Esophagus muscularis mucosa (tissue), 4 donors: ENCODE results near the gene MACROD2. TPM values are rescaled to one million over a fixed set of nuclear protein-coding genes. Genes with fewer than 3 reads are reported as not detected.
"Not testable (repeated sequence)": the region's sequence is repeated elsewhere in the genome, so short reads cannot be mapped to it uniquely, and the experiment has no call there.

Experiments used
- DNase-seq: peaks from one replicate; pipeline ENCODE4 v3.0.0-alpha.2; 2017; ENCODE audit errors: extremely low spot score
- H3K27ac ChIP-seq, 4 donors: fragments of 200-600 bp; sonication (generic); replicated peaks in 1 of 4; 1 replicate in 3 of 4; 2 replicates in 1 of 4; pipeline ENCODE4 v1.5.1; 2016 to 2019; ENCODE audit warnings: mild to moderate bottlenecking in 1 of 4
- H3K27me3 ChIP-seq, 4 donors: fragments of 200-600 bp; sonication (generic); one replicate each; pipeline versions ENCODE4 v1.5.1 to v1.6.0; 2016 to 2019
- H3K36me3 ChIP-seq, 4 donors: fragments of 200-600 bp; sonication (generic); one replicate each; pipeline ENCODE4 v1.5.1; 2016 to 2019
- H3K4me1 ChIP-seq, 4 donors: fragments of 200-600 bp; sonication (generic); one replicate each; pipeline ENCODE4 v1.5.1; 2016 to 2019
- H3K4me3 ChIP-seq, 4 donors: fragments of 200-600 bp; sonication (generic); 1 replicate in 2 of 4; 2 replicates in 2 of 4; pipeline ENCODE4 v1.5.1; 2016 to 2019; ENCODE audit warnings: mild to moderate bottlenecking in 4 of 4, moderate library complexity in 1 of 4
- H3K9me3 ChIP-seq, 4 donors: fragments of 200-600 bp; sonication (generic); 1 replicate in 3 of 4; 2 replicates in 1 of 4; pipeline ENCODE4 v1.5.1; 2016 to 2019
- CTCF ChIP-seq, 3 experiments: fragments of 200-600 bp in 2 of 3; fragments of 450-650 bp in 1 of 3; sonication (generic) in 2 of 3; IDR thresholded peaks; one replicate each; pipeline ENCODE4 v1.5.1; 2017 to 2019; ENCODE audit warnings: antibody characterized with exemption in 3 of 3, mild to moderate bottlenecking in 2 of 3, moderate library complexity in 1 of 3
- EP300 ChIP-seq: sonication (generic); formaldehyde crosslinking; IDR thresholded peaks from one replicate; pipeline ENCODE4 v1.6.1; 2017; ENCODE audit warnings: antibody characterized with exemption
- POLR2A ChIP-seq: fragments of 450-650 bp; IDR thresholded peaks from one replicate; pipeline ENCODE4 v1.6.1; 2017; ENCODE audit warnings: antibody characterized with exemption, moderate library complexity, mild to moderate bottlenecking, low read depth
- POLR2AphosphoS5 ChIP-seq, 2 donors: sonication (generic); formaldehyde crosslinking; IDR thresholded peaks; one replicate each; pipeline ENCODE4 v1.6.1; 2017; ENCODE audit warnings: antibody characterized with exemption in 2 of 2
- WGBS: methylation state at CpG from one replicate; pipeline ENCODE4 v1.1.5; 2018; 5-methylcytosine and 5-hydroxymethylcytosine counted together
- intact Hi-C: fragments of 100-400 bp; cut with DNase I; formaldehyde crosslinking; loops from one replicate; pipeline ENCODE4 v1.15.1; 2023
- total RNA-seq, 4 donors: library from RNA; depleted of rRNA; stranded (reverse); fragments of >200 nt; gene quantifications; one replicate each; pipeline versions ENCODE4 v1.1.0 to v1.2.1, GENCODE V29; 2016

The MACROD2 gene
- total RNA-seq, 4 donors from 2014 or later: 1.4 to 3.6 (median 2.6) TPM

- 73% methylated on average over 9 of the region's 9 CpGs for WGBS
- no peak for DNase-seq
- intact Hi-C loops: no loop called here
- Histone ChIP-seq H3K27me3 (no peaks in the 10 kb centered on the region), H3K36me3 (no peaks in the 10 kb centered on the region), H3K4me3 (no peak overlapping the region), H3K27ac (no peak overlapping the region), H3K9me3 (no peaks in the 10 kb centered on the region), H3K4me1 (no peaks in the 10 kb centered on the region)
- TF ChIP-seq POLR2AphosphoS5 (IDR thresholded peaks at IDR 0.05) (no peak), POLR2A (no peak), CTCF (IDR thresholded peaks at IDR 0.05) (no peak), EP300 (no peak)
These were observed 2012.6 kb downstream of the MACROD2 start for GRCh38 chr20:16007962-16008361.

GRCh38 chr20:16011056-16011455 lies 2015.7 kb downstream of the MACROD2 start:
- Histone ChIP-seq H3K9me3 (no peaks in the 10 kb centered on the region), H3K36me3 (no peaks in the 10 kb centered on the region), H3K4me1 (no peaks in the 10 kb centered on the region), H3K27me3 (no peaks in the 10 kb centered on the region), H3K27ac (no peak overlapping the region), H3K4me3 (no peak overlapping the region)
- WGBS: 72% methylated on average over 6 of the region's 6 CpGs
- intact Hi-C loops: no loop called here
- TF ChIP-seq EP300 (no peak), POLR2A (no peak), POLR2AphosphoS5 (IDR thresholded peaks at IDR 0.05) (no peak), CTCF (IDR thresholded peaks at IDR 0.05) (no peak)
- DNase-seq: no peak

GRCh38 chr20:16011519-16011918 lies 2016.2 kb downstream of the MACROD2 start:
- Histone ChIP-seq H3K27ac (no peak overlapping the region), H3K4me3 (no peak overlapping the region), H3K4me1 (no peaks in the 10 kb centered on the region), H3K36me3 (no peaks in the 10 kb centered on the region), H3K27me3 (no peaks in the 10 kb centered on the region), H3K9me3 (no peaks in the 10 kb centered on the region)
- intact Hi-C loops: no loop called here
- no peak for DNase-seq
- WGBS: 91% methylated on average over 5 of the region's 5 CpGs
- TF ChIP-seq EP300: no peak
- no peak for TF ChIP-seq CTCF (IDR thresholded peaks at IDR 0.05)
- no peak for TF ChIP-seq POLR2AphosphoS5 (IDR thresholded peaks at IDR 0.05)
- TF ChIP-seq POLR2A: no peak

- H3K27me3 ChIP-seq, H3K4me1 ChIP-seq, H3K9me3 ChIP-seq, H3K36me3 ChIP-seq, DNase-seq, H3K4me3 ChIP-seq, intact Hi-C loops, H3K27ac ChIP-seq: not testable (repeated sequence)
- 81% methylated on average over 6 of the region's 6 CpGs for WGBS
These were observed 2017.6 kb downstream of the MACROD2 start for GRCh38 chr20:16012934-16013333.

GRCh38 chr20:16013631-16014030 lies 2018.3 kb downstream of the MACROD2 start:
- Histone ChIP-seq H3K4me3 (no peak overlapping the region), H3K27ac (no peak overlapping the region), H3K36me3 (no peaks in the 10 kb centered on the region), H3K9me3 (no peaks in the 10 kb centered on the region), H3K4me1 (no peaks in the 10 kb centered on the region), H3K27me3 (no peaks in the 10 kb centered on the region)
- intact Hi-C loops: no loop called here
- 90% methylated on average over 4 of the region's 4 CpGs for WGBS
- TF ChIP-seq POLR2A (no peak), EP300 (no peak), CTCF (IDR thresholded peaks at IDR 0.05) (no peak)
- DNase-seq: no peak
